ENCODE measurements around the gene RABEPK.

DNA sequence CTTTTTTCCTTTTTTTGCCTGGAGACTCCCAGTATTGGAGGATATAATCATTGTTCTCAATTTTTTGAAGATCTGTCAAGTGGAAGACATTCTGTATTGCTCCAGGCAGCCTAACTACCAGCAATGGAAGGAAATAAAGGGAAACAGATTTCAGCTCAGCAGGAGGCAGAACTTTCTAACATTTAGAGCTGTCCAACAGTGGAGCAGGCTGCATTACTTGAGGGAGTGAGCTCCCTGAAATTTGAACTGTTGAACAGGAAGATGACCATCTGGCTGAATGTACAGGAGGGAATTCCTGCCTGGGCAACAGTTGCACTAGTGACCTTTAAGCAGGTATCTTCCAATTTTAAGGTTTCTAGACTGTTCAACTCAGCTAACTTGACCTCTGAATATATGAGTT, 60.2 kb downstream of the RABEPK start:
- TF ChIP-seq, protein P1, sequence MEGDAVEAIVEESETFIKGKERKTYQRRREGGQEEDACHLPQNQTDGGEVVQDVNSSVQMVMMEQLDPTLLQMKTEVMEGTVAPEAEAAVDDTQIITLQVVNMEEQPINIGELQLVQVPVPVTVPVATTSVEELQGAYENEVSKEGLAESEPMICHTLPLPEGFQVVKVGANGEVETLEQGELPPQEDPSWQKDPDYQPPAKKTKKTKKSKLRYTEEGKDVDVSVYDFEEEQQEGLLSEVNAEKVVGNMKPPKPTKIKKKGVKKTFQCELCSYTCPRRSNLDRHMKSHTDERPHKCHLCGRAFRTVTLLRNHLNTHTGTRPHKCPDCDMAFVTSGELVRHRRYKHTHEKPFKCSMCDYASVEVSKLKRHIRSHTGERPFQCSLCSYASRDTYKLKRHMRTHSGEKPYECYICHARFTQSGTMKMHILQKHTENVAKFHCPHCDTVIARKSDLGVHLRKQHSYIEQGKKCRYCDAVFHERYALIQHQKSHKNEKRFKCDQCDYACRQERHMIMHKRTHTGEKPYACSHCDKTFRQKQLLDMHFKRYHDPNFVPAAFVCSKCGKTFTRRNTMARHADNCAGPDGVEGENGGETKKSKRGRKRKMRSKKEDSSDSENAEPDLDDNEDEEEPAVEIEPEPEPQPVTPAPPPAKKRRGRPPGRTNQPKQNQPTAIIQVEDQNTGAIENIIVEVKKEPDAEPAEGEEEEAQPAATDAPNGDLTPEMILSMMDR (IDR thresholded peaks at IDR 0.05) = no peak
- TF ChIP-seq POLR2A (IDR thresholded peaks at IDR 0.05) = no peak

Data from heart left ventricle (tissue), 13 donors.